Measurements from ENCODE around the gene LDHAL6B. TPM values are rescaled to one million over a fixed set of nuclear protein-coding genes. Genes with fewer than 3 reads are reported as not detected.
"Not testable (repeated sequence)": the region's sequence is repeated elsewhere in the genome, so short reads cannot be mapped to it uniquely, and the experiment has no call there.

The LDHAL6B gene
- 0.30 TPM for polyA plus RNA-seq (2012; ENCODE audit: low read depth, missing spikeins)

DNA sequence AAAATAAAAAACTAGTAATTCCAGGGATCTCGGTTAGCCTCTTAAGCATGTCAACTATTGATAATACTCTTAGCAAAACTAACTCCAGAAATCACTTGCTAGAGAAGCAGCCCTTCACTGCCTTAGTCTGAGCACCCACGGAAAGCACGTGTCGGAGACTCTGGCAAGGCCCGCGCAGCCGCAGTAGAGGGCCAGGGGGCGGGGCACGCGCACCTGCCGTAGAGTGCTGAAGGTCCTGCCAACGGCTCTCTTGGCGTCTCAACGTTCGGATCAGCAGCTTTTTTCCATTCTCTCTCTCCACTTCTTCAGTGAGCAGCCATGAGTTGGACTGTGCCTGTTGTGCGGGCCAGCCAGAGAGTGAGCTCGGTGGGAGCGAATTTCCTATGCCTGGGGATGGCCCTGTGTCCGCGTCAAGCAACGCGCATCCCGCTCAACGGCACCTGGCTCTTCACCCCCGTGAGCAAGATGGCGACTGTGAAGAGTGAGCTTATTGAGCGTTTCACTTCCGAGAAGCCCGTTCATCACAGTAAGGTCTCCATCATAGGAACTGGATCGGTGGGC, at the start of gene LDHAL6B:
Gene LDHAL6B, plus strand, starts transcription at position 221 of the 561 bp plus-strand sequence. Its CDS starts 98 bp downstream, at position 319.
- FAIRE-seq (no peak), DNase-seq (ENCODE audit: insufficient read length, low spot score) (no peak)
- TF ChIP-seq POLR2A (IDR thresholded peaks at IDR 0.05; ENCODE audit: low read depth, low read length) (no peak), POLR2AphosphoS5 (IDR thresholded peaks at IDR 0.05; ENCODE audit: low read depth, low read length) (no peak), TAF1 (IDR thresholded peaks at IDR 0.05; ENCODE audit: low read depth, low read length) (no peak), POU2F2 (IDR thresholded peaks at IDR 0.05; ENCODE audit: low read depth, low read length) (no peak), PAX5 (IDR thresholded peaks at IDR 0.05; ENCODE audit: insufficient read depth, low read length, severe bottlenecking) (no peak), SPI1 (IDR thresholded peaks at IDR 0.05; ENCODE audit: low read depth, low read length) (no peak)

DNA sequence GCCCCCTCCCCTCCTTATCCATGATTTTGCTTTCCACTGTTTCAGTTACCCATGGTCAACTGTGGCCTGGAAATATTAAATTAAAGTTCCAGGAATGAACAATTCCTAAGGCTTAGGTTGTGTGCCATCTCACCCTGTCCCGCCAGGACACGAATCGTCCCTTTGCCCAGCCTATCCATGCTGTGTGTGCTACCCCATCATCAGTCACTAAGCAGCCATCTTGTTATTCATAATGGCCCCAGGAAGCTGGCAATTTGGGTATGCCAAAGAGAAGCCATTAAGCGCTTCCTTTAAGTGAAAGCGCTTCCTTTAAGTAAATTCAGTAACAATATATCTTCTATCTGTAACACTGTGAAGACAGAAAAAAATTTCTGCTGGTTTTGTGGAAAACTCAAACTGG, 49.2 kb upstream of the LDHAL6B start:
- no peak for TF ChIP-seq POLR2A (IDR thresholded peaks at IDR 0.05; ENCODE audit: low read depth, low read length)
- TF ChIP-seq SPI1 (IDR thresholded peaks at IDR 0.05; ENCODE audit: low read depth, low read length), result no peak
- TF ChIP-seq PAX5 (IDR thresholded peaks at IDR 0.05; ENCODE audit: insufficient read depth, low read length, severe bottlenecking), result no peak
- TF ChIP-seq POLR2AphosphoS5 (IDR thresholded peaks at IDR 0.05; ENCODE audit: low read depth, low read length), result no peak
- no peak for TF ChIP-seq TAF1 (IDR thresholded peaks at IDR 0.05; ENCODE audit: low read depth, low read length)
- no peak for TF ChIP-seq POU2F2 (IDR thresholded peaks at IDR 0.05; ENCODE audit: low read depth, low read length)
- FAIRE-seq, result no peak

DNA sequence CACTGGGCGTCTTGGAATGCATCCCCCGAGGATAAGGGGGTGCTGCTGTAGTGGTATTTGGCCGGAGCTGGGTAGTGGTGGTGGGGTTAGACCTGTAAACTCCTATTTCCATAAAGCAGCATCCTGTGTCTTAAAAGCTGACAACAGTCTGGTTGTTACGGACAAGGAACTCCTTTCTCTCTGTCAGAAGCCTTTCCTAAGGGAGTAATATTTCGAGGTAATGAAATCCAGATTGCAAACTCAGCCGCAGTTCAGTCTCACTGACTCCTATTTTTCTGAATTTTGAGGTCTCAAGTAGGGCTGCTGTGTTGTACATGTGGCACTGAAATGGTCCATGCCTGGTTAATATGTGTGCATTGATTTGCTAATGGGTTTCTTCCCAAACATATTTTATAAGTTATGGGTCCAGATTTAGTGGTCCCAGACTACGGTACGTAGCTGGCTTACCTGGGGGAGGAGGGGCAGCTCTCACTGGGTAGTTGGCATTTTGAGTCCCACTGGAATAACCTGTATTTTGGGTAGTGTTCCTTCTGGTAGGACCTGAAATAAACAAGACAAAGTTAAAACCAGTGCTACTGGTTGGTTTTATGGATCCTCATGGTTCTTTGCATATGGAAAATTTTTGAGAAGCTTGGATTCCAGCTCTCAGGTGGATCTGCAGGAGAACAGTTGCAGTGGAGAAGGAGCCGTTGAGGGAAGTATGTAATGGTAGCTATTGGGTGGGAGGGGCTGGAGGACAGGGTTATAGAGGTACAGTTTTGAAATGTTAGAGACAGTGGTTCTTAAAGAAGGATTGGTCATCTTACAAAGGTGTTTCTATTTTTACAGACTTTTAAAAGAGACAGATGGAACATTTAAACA, 48.6 kb upstream of the LDHAL6B start:
- DNase-seq (ENCODE audit: insufficient read length, low spot score), result no peak
- TF ChIP-seq POU2F2 (IDR thresholded peaks at IDR 0.05; ENCODE audit: low read depth, low read length) (no peak), TAF1 (IDR thresholded peaks at IDR 0.05; ENCODE audit: low read depth, low read length) (no peak), POLR2AphosphoS5 (IDR thresholded peaks at IDR 0.05; ENCODE audit: low read depth, low read length) (no peak), SPI1 (IDR thresholded peaks at IDR 0.05; ENCODE audit: low read depth, low read length) (no peak), PAX5 (IDR thresholded peaks at IDR 0.05; ENCODE audit: insufficient read depth, low read length, severe bottlenecking) (no peak), POLR2A (IDR thresholded peaks at IDR 0.05; ENCODE audit: low read depth, low read length) (no peak)
- FAIRE-seq, result no peak

More for the DNA sequence above, 49.2 kb upstream of the LDHAL6B start:
- DNase-seq (ENCODE audit: insufficient read length, low spot score), result no peak

DNA sequence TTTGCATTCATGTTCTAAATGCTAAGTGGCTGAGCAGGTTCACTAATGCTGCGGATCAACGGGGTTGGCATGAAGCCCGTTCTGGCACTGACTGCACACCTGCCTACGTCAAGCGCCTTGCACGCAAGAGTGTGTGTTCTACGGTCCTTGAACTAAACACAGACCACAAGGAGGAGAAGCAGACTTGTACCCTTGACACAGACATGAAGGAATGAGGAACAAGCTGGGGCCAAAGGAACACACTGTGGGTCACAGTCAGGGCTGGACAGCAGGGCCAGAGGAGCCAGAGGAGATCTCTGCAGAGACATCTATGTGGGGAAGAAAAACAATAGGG, 48.0 kb upstream of the LDHAL6B start:
- FAIRE-seq (no peak), DNase-seq (ENCODE audit: insufficient read length, low spot score) (no peak)
- TF ChIP-seq POLR2A (IDR thresholded peaks at IDR 0.05; ENCODE audit: low read depth, low read length) (no peak), POU2F2 (IDR thresholded peaks at IDR 0.05; ENCODE audit: low read depth, low read length) (no peak), TAF1 (IDR thresholded peaks at IDR 0.05; ENCODE audit: low read depth, low read length) (no peak), SPI1 (IDR thresholded peaks at IDR 0.05; ENCODE audit: low read depth, low read length) (no peak), PAX5 (IDR thresholded peaks at IDR 0.05; ENCODE audit: insufficient read depth, low read length, severe bottlenecking) (no peak), POLR2AphosphoS5 (IDR thresholded peaks at IDR 0.05; ENCODE audit: low read depth, low read length) (no peak)

DNA sequence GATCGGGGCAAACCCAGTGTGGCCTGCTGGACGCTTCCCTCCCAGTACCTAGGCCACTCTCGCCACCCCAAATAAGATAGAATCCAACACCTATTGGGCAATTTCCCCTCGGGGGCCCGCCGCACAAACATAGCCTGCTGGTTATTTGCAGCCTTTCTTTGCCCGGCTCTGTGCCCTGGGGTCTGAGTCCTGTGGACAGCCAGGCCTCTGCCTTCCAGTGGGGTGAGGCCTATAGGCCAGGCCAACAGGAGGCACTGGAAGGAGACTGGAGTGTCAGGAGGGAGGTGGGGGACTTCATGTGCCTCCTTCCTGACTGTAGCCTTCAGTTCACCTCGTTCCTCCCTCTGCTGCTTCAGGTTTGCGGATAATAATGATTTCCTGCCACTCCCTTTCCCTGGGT, 47.4 kb upstream of the LDHAL6B start:
- no peak for FAIRE-seq
- no peak for DNase-seq (ENCODE audit: insufficient read length, low spot score)
- TF ChIP-seq POU2F2 (IDR thresholded peaks at IDR 0.05; ENCODE audit: low read depth, low read length) (no peak), POLR2AphosphoS5 (IDR thresholded peaks at IDR 0.05; ENCODE audit: low read depth, low read length) (peak; percentile 56), SPI1 (IDR thresholded peaks at IDR 0.05; ENCODE audit: low read depth, low read length) (no peak), PAX5 (IDR thresholded peaks at IDR 0.05; ENCODE audit: insufficient read depth, low read length, severe bottlenecking) (no peak), POLR2A (IDR thresholded peaks at IDR 0.05; ENCODE audit: low read depth, low read length) (peak; percentile 24; the same call in 1 of the 2 replicates), TAF1 (IDR thresholded peaks at IDR 0.05; ENCODE audit: low read depth, low read length) (no peak)

DNA sequence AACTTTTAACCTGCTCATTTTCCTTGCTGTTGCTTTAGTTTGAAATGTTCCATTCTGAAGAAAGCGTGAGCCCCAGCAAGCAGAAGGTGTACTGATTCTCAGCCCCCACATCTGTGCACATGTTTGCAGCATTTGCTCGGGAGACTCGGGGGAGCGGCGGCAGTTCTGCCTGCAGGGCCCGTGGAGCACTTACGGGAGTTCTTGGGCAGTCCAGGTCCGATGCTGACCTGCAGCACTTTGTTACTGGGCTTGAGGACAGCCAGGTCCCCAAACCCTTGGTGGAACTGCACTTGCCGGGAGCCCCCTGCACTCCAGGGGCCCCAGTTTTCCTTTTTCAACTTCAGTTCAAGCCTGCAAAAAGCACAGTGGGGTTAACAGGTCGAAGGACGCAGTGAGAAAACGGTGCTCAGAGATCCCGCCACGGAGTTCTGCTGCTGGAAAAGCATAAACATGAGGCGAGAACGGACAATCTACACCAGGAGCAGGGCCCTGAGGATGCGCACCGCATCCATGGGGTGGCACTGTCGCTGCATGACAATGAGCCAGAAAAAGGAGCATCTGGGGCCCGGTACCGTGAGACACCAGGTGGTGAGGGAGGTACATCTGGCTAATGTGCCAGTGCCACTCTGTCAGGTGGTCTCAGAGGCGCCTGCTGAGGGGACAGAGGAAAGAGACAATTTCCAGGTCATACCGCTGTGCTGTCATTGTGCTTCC, 45.6 kb upstream of the LDHAL6B start:
- FAIRE-seq (peak; percentile 40), DNase-seq (ENCODE audit: insufficient read length, low spot score) (no peak)
- TF ChIP-seq TAF1 (IDR thresholded peaks at IDR 0.05; ENCODE audit: low read depth, low read length), result no peak
- 0 out of 2 replicates have a peak, but pooled peaks have one; percentile 19 for TF ChIP-seq POLR2AphosphoS5 (IDR thresholded peaks at IDR 0.05; ENCODE audit: low read depth, low read length)

DNA sequence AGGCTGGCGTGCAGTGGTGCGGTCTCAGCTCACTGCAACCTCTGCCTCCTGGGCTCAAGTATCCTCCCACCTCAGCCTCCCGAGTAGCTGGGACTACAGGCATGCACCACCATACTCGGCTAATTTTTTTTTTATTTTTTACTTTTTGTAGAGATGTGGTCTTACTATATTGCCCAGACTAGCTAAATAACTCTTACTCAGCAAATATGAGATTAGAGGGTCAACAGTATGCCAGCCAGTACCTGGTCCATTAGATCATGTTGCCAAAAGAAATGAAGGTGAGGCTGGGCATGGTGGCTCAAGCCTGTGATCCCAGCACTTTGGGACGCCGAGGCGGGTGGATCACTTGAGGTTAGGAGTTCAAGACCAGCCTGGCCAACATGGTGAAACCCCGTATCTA, 44.6 kb upstream of the LDHAL6B start:
- DNase-seq (ENCODE audit: insufficient read length, low spot score); FAIRE-seq: not testable (repeated sequence)

DNA sequence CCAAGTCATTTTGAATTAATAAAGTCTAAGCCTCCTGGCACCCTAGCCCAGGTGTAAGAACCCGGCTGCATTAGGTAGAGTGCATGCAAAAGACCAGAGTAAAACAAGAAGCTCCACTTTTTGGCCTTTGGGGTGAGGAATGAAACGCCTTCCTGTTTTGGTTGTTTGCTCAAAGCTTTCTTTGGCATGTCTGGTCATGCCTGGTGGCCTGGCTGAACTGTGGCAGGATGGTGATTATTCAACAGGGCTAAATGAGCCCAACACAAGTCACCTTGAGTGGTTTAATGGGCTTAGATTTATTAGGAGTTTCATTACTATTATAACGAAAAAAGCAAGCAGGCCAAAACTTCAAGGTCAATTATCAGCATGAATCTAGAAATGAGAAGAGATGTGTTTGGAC, 40.9 kb upstream of the LDHAL6B start:
- DNase-seq (ENCODE audit: insufficient read length, low spot score) (no peak), FAIRE-seq (no peak)
- TF ChIP-seq POLR2A (IDR thresholded peaks at IDR 0.05; ENCODE audit: low read depth, low read length) (peak; percentile 14; the same call in 1 of the 2 replicates), PAX5 (IDR thresholded peaks at IDR 0.05; ENCODE audit: insufficient read depth, low read length, severe bottlenecking) (no peak), SPI1 (IDR thresholded peaks at IDR 0.05; ENCODE audit: low read depth, low read length) (peak; percentile 60)

DNA sequence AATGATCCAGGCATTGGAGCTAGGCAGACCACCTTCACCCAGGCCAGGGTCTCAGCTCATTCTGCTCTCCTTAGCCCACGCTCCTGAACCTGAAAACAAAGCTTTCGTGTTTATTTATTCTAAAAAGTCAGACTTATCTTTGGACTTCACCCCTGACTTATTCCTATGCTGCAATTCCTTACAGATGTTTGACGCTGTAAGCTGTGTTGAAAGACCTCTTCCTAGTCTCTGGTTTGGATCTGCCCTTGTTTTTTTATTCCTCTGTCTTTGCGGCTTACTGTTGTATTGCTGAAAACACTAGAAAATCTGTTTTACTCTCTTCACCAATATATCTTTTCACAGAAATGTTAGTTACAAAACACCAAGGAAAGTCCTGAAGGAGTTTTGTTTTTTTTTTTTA, 40.5 kb upstream of the LDHAL6B start:
- FAIRE-seq (no peak), DNase-seq (ENCODE audit: insufficient read length, low spot score) (no peak)
- no peak; the same call in 1 of the 2 replicates for TF ChIP-seq POLR2AphosphoS5 (IDR thresholded peaks at IDR 0.05; ENCODE audit: low read depth, low read length)
- TF ChIP-seq POLR2A (IDR thresholded peaks at IDR 0.05; ENCODE audit: low read depth, low read length), result 0 out of 2 replicates have a peak, but pooled peaks have one; percentile 14
